ENCODE results near the gene TSPAN32. TPM values are rescaled to one million over a fixed set of nuclear protein-coding genes. Genes with fewer than 3 reads are reported as not detected.

TSPAN32 gene
- total RNA-seq, 1 donor from 2014 or later = 54.2 TPM

- intact Hi-C loops (cut with micrococcal nuclease) = loop anchor here (10.0 kb wide), 1 partner anchor 62 kb away; no protein-coding TSS in a partner anchor
Measured at GRCh38 chr11:2266586-2267305, 35.1 kb upstream of the TSPAN32 start.

DNA sequence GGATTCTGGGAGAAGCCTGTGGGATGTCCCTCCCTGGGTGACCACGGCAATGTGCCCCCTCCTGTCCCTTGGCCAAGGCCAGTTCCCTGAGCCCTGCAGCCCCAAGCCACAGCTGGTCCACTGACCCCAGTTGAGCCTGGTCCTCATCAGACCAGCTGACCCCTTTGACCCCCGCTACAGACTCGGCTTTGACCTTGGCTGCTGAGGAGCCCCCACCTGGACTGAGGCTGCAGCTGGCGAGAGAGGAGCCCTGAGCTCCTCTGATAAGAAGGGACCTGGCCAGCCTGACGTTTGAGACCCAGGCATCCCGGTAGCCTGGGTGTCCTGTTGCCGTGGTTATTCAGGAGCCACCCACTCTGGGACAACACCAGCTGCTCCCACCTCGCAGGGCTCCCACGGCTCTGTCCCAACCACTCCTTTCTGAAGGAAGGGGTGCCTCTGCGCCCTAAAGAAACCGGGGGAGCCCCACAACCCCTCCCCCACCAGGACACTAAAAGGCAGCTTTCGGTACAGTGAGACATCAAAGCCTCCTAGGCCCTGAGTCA is 34.4 kb upstream of the TSPAN32 start:
- intact Hi-C loops (cut with micrococcal nuclease) = loop anchor here (10.0 kb wide), 1 partner anchor 63 kb away; no protein-coding TSS in a partner anchor

DNA sequence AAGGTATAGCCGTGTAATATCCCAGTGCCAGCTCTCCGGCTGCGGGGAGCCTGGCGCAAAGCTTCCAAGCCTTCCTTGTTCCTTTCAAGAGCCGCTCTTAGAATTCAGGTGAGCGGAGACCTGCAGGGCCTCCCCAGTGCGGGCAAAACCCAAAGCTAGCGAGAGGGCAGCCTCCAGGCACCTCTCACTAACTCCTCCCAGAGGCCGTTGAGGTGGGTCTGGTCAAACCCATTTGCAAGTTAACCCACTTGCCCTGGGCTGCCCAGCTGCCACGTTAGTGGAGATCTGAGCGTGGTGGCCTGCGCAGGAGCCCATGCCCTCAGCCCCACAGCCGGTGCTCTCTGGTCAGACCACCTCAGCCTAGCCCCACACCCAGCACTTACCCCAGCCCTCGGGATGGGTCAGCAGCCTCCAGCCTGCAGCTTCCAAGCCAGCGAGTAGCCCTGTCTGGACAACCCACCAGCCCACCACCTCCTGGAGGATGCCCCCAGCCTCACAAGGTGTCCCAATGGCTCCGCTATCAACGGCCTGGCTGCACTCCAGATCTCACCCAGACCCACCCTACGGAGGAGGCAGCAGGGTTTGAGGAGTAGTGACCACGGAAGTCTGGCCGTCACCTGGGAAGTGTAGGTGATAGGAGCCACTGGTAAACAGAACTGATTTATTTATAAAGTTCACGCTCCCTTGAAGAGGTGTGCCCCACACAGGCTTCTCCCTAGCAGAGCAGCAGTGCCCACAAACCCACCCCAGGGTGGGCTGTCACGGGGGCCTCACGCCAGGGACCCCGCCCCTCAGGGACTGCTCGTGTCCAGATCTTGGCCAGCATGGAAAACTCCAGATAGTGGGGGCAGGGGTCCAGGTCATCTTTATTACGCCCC is 33.7 kb upstream of the TSPAN32 start:
- intact Hi-C loops (cut with micrococcal nuclease) = loop anchor here (10.0 kb wide), 1 partner anchor 63 kb away; no protein-coding TSS in a partner anchor

DNA sequence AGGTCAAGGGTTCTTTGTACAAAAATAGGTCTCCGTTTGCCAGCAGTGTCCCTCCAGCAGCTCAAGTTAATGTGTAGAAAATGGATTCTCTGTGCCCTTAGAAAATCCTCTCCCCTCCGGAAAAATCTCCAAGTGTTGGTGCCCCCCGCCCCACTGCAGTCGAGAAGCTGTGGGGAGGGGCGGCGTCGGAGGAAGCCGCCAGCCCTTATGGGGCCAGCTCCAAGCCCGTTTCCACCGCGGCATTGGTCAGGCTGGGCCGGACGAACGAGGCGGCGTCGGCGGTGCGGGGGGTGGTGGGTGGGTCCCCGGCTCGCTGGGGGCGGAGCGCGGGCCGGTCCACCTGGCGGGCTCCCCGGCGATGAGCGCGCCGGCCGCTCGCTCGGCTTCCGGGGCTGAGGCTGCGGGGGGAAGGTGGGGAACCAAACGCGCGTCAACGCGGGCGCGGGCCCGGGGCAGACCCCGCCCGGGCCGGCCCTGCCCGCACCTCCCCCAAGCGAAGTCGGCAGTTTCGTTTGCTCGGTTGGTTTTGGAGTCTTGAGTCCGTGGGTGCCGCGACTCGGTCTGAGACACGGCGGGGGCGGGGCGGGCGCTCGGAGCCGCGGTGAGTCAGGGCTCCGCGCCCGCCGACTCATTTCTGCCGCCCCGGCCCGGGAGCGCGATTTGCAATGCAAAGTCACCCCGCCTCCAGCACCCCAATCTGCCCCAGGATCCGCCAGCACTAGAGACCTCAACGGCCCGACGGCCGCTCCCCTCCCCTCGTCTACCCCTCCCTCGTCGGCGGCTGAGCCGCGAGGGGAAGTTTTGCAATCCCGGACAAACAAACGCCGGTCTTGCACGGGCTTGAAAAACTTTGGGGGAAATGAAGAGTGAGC is 32.8 kb upstream of the TSPAN32 start:
- intact Hi-C loops (cut with micrococcal nuclease) = loop anchor here (10.0 kb wide), 1 partner anchor 64 kb away; no protein-coding TSS in a partner anchor

DNA sequence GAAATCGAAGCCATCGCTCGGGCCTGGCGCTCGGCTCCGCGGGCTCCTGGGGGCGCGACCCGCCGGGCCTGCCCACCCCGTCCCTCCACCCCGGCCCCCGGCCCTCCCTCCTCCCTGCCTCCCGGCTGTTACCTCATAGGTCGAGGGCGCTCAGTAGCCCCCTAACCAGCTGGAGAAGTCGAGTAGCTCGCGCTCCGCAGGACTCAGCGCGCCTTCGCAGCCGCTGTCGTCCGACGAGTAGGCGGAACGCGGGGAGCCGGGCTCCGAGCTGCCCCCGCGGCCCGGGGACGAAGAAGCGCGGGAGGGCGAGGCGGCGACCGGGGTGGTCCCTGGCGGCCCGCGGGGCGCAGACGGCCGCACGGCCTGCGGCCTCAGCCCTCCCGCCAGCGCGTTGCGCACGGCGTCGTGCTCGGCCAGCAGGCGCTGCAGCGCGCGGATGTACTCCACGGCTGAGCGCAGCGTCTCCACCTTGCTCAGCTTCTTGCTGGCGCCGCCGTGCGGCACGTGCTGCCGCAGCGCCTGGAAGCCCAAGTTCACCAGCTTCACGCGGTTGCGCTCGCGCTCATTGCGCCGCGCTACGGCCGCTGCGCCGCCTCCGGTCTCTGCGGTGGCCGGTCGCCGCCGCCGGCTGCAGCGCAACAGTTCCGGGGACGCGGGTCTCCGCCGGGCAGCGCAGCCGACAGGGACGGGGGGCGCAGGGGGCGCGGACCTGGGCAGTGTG is 32.1 kb upstream of the TSPAN32 start:
- intact Hi-C loops (cut with micrococcal nuclease) = loop anchor here (10.0 kb wide), 1 partner anchor 65 kb away; no protein-coding TSS in a partner anchor

DNA sequence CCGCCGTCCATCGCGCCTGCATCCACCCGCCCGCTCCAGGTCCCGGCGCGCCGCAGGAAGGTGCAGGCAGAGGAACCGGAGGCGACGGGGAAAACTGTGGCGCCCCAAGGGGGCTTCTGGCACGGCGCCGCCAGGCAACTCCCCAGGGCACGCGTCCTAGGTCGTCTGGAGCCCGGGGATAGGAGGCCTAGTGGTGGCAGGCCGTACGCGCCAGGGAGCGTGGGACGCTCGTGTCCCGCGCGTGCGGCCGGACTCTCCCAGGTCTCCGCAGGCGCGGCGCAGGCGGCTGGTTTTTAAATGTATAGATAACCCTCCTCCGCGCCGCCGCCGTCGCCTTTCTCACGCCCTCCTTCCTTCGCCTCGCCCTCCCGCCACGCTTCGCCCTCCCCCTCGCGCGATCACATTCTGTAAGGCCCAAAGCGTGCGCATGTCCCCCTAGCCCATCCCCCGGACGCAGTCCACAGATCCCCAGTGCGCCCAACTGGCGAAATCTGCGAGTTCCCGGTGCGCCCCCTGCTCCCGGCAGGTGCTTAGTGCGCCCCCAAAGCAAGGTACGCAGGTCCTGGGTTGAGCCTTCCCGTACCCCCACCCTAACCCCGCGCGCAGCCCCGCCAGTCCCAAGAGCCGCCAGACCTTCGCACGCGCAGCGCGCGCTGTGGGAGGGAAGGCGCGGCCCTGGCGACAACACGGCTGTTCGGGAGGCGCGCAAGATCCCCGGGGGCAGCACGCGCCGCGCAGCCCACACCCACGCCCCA is 31.3 kb upstream of the TSPAN32 start, which contains the start of gene ASCL2:
Gene ASCL2, minus strand, starts transcription at position 267 of the 755 bp plus-strand sequence. Its CDS starts 256 bp downstream, at position 11.
- intact Hi-C loops (cut with micrococcal nuclease) = no loop called here

GRCh38 chr11:2271077-2271326 is 30.8 kb upstream of the TSPAN32 start:
- intact Hi-C loops (cut with micrococcal nuclease) = no loop called here

- intact Hi-C loops (cut with micrococcal nuclease) = no loop called here
Measured at GRCh38 chr11:2271327-2272227, 30.2 kb upstream of the TSPAN32 start.

DNA sequence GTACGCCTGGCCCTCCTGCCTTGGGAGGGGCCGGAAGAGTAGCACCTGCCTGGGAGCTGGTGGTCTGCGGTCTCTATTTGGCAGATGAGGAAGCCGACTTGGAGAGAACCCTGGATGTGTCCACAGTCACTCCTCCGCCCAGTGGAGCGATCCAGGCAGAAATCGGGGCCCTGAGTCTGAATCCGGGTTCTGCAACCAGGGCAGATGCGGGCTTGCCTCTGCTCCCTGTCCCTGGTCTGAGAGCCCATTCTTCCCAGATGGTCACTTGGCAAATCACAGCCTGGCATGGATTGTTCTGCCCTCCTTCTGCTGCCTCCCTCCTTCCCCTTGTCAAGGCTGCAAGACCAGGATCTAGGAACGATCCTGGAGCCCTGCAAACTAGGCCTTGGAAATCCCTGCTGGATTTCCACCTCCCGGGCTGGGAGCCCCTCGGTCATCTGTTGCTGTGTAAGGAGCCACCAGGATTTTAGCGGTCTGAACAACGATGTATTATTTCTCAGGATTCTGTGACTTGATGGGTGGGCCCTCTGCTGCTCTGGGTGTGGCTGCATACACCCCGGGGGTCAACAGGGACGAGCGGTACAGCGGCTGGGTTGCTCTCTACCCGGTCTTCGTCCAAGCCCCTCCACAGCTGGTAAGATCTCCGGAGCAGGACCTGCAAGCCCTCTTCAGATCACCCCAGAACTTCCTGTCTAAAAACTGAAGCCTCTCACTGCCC is 29.4 kb upstream of the TSPAN32 start:
- intact Hi-C loops (cut with micrococcal nuclease) = no loop called here

GRCh38 chr11:2272946-2273280 is 28.9 kb upstream of the TSPAN32 start:
- intact Hi-C loops (cut with micrococcal nuclease) = no loop called here

GRCh38 chr11:2273311-2273710 is 28.5 kb upstream of the TSPAN32 start:
- intact Hi-C loops (cut with micrococcal nuclease) = no loop called here

DNA sequence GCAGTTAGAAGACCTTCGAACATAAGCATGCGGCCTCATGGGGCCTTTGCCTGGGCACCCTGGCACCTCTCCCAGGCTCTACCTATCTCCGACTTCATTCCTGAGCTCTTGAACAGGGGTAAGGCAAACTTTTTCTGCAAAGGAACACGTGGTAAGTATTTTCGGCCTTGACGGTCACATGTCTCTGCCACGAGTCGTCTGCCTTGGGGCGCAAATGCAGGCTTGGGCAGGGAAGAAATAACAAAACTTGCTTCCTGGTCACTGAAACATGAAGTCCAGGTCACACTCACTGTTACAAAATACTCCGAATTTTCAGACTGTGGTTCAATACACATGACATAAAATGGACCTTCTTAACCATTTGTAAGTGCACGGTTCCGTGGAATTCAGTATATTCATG is 28.0 kb upstream of the TSPAN32 start:
- intact Hi-C loops (cut with micrococcal nuclease) = no loop called here

- intact Hi-C loops (cut with micrococcal nuclease) = no loop called here
Measured at GRCh38 chr11:2275334-2276279, 26.2 kb upstream of the TSPAN32 start.

- intact Hi-C loops (cut with micrococcal nuclease) = no loop called here
Measured at GRCh38 chr11:2276280-2277007, 25.4 kb upstream of the TSPAN32 start.

DNA sequence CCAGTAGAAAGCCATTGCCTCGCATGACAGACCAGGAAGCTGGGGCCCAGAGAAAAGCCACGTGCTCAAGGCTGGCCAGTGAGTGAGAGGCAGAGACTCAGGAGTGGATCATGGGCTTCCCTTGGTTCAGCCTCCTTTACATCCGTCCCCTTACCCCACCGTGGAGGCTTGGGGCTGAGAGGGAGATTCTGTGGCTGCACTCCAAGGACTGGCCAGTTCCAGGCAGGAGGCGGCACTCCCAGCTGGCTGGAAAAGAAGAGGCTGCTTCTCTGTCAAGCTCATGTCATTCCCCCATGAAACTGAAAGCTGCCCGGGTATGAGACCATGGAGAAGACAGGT is 24.8 kb upstream of the TSPAN32 start:
- intact Hi-C loops (cut with micrococcal nuclease) = no loop called here

DNA sequence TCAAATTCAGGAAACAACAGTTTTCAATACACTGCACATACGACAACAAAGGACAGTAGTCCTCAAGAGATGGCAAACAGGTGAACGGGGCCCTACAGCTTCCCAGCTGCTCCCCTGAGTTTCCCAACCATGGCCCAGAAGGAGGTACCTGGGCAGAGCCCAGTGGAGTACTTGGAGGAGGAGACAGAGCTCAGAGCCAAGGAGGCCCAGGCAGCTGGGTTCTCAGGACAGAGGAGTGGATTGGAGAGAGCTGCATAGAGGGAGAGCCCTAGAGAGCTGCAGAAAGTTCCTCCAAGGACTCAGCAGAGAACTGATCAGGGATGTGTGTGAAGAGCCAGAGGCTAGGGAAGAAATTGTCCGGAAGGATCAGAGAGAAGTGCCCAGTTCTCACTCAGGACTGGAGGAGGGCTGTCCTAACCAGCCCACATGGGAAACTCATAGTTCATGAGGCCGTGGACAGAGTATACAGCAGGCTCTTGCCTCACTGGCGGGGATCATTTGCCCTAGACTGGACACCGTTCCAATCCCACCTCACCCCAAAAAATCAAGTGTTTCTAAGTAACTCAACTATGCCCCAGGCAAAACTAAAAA is 23.8 kb upstream of the TSPAN32 start:
- intact Hi-C loops (cut with micrococcal nuclease) = no loop called here
